ENCODE measurements around the gene TP53I11.
A peak's percentile ranks its signal among the peaks of the same experiment; 100 is the strongest.

TP53I11 gene

DNA sequence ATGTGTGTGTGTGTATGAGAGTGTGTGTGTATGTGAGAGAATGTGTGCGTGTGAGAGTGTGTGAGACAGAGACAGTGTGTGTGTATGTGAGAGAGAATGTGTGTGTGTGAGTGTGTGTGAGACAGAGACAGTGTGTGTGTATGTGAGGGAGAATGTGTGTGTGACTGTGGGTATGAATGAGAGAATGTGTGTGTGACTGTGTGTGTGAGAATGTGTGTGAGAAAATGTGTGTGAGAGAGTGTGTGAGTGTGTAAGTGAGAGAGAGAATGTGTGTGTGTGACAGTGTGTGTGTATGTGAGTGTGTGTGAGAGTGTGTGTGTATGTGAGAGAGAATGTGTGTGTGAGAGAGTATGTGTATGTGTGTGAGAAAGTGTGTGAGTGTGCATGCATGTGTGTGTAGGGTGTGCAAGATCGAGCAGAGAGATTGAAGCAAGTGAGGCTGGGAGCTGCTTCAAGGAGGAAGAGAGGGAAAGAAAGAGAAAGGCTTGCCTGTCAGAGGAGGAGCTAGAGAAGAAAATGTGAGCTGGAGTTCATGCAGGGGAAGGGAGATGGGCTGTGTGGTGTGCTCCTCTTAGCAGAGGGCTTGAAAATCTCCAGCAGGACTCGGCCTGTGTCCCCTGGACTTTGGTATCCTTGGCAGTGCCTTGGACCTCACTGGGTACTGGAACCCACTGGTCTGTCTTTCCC is 27.7 kb upstream of the TP53I11 start:
- no peak overlapping the region for H3K4me3 ChIP-seq (ENCODE audit: low read depth in 1 of 2, low read length in 2 of 2)
- peaks cover 0 to 13% of the 10 kb centered on the region in 2 donors for H3K4me1 ChIP-seq (ENCODE audit: control insufficient read depth in 1 of 2, insufficient read depth in 2 of 2, low read length in 2 of 2)
- peak overlapping the region; percentile 58 for H3K27ac ChIP-seq (ENCODE audit: low read length)
- no peaks in the 10 kb centered on the region for H3K9me3 ChIP-seq (ENCODE audit: control insufficient read depth in 1 of 2, low read length in 2 of 2)
- no peaks in the 10 kb centered on the region for H3K36me3 ChIP-seq (ENCODE audit: control insufficient read depth in 1 of 2, insufficient read depth in 2 of 2, low read length in 2 of 2)
- no peaks in the 10 kb centered on the region for H3K27me3 ChIP-seq (ENCODE audit: low read depth, low read length)

GRCh38 chr11:44977493-44977984 is 26.9 kb upstream of the TP53I11 start:
- Histone ChIP-seq H3K9me3 (ENCODE audit: control insufficient read depth in 1 of 2, low read length in 2 of 2) (no peaks in the 10 kb centered on the region), H3K4me3 (ENCODE audit: low read depth in 1 of 2, low read length in 2 of 2) (no peak overlapping the region), H3K27ac (ENCODE audit: low read length) (peak overlapping the region; percentile 58), H3K36me3 (ENCODE audit: control insufficient read depth in 1 of 2, insufficient read depth in 2 of 2, low read length in 2 of 2) (no peaks in the 10 kb centered on the region), H3K4me1 (ENCODE audit: control insufficient read depth in 1 of 2, insufficient read depth in 2 of 2, low read length in 2 of 2) (peaks cover 0 to 13% of the 10 kb centered on the region in 2 donors), H3K27me3 (ENCODE audit: low read depth, low read length) (no peaks in the 10 kb centered on the region)

DNA sequence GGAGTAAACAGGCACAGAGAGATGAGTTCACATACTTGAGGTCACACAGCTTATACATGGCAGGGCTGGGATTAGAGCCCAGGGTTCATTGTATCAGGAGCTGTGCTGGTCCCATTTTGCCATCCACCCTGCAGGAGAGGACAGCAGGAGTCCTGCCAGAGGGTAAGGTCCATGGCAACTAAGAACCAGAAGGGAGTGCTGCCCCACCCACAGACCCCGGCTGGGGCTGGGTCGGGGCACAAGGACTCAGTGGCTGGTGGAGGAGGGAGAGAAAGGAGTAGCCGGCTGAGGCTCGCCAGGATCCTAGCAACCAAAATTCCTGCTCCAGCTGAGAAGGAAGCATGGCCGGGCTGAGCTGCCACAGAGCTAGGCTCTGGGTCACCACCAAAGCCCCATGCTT is 25.9 kb upstream of the TP53I11 start:
- no peaks in the 10 kb centered on the region for H3K9me3 ChIP-seq (ENCODE audit: control insufficient read depth in 1 of 2, low read length in 2 of 2)
- no peaks in the 10 kb centered on the region for H3K36me3 ChIP-seq (ENCODE audit: control insufficient read depth in 1 of 2, insufficient read depth in 2 of 2, low read length in 2 of 2)
- H3K27me3 ChIP-seq (ENCODE audit: low read depth, low read length) = no peaks in the 10 kb centered on the region
- H3K27ac ChIP-seq (ENCODE audit: low read length) = peak overlapping the region; percentile 58
- no peak overlapping the region for H3K4me3 ChIP-seq (ENCODE audit: low read depth in 1 of 2, low read length in 2 of 2)
- peaks cover 0 to 13% of the 10 kb centered on the region in 2 donors for H3K4me1 ChIP-seq (ENCODE audit: control insufficient read depth in 1 of 2, insufficient read depth in 2 of 2, low read length in 2 of 2)

DNA sequence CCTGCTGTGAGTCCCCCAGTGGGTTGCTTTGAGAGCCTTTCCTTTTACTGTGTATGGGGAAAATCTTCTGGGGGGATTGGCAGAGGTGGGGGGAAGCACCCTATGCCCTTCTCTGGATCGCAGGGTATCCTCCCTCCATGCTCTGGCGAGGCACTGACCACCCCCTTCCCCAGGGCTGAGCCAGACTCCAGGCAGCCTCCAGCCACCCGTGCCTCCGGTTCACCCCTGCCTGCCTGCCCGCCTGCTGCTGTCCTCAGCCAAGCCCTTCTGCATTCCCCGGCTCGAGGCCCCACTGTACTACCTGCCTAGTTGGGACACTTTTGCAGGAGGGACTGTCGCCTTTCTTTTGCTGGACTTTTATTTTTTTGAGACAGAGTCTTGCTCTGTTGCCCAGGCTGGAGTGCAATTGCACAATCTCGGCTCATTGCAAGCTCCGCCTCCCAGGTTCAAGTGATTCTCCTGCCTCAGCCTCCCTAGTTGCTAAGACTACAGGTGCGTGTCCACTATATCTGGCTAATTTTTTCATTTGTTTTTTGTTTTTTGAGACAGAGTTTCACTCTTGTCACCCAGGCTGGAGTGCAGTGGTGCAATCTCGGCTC is 23.8 kb upstream of the TP53I11 start:
- H3K9me3 ChIP-seq (ENCODE audit: control insufficient read depth in 1 of 2, low read length in 2 of 2) = no peaks in the 10 kb centered on the region
- no peaks in the 10 kb centered on the region for H3K27me3 ChIP-seq (ENCODE audit: low read depth, low read length)
- H3K4me3 ChIP-seq (ENCODE audit: low read depth in 1 of 2, low read length in 2 of 2) = no peak overlapping the region
- H3K36me3 ChIP-seq (ENCODE audit: control insufficient read depth in 1 of 2, insufficient read depth in 2 of 2, low read length in 2 of 2) = no peaks in the 10 kb centered on the region
- peaks cover 0 to 13% of the 10 kb centered on the region in 2 donors for H3K4me1 ChIP-seq (ENCODE audit: control insufficient read depth in 1 of 2, insufficient read depth in 2 of 2, low read length in 2 of 2)
- no peak overlapping the region for H3K27ac ChIP-seq (ENCODE audit: low read length)

DNA sequence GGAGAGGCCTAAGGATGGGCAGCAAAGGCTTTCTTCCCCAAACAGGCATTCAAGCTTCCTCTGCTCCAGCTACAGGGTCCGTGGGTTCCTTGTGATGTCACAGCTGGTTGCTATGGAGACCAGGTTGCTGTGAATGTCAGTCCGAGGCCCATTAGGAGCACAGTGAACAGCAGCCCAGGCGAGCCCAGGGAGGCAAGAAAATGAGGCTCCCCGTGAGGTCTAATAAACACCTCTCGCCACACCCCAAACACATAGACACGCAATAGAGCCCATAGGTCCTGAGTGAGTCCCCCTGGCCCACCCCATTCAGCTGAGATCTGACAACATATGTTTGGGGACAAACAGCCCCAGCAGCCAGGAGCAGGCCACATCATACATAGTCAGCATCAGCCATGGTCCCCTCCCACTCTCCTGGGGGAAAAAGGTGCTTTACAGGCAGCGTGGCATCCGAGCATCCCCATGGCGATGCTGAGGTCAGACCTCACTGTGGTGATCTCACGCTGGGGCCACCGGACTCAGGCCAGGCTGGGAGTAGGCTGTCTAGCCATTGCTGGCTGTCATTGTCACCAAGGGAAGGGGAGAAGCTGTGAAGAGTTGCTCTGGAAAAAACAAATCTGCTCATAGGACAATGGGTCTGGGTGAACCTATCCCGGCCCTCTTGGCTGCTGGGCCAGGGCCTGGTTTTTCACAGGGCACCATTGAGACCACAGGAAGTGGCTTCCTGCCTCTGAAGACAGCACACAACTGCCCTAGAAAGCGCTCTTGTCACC is 23.1 kb upstream of the TP53I11 start:
- H3K4me1 ChIP-seq (ENCODE audit: control insufficient read depth in 1 of 2, insufficient read depth in 2 of 2, low read length in 2 of 2) = peaks cover 0 to 10% of the 10 kb centered on the region in 2 donors
- no peaks in the 10 kb centered on the region for H3K27me3 ChIP-seq (ENCODE audit: low read depth, low read length)
- no peaks in the 10 kb centered on the region for H3K9me3 ChIP-seq (ENCODE audit: control insufficient read depth in 1 of 2, low read length in 2 of 2)
- no peak overlapping the region for H3K27ac ChIP-seq (ENCODE audit: low read length)
- no peaks in the 10 kb centered on the region for H3K36me3 ChIP-seq (ENCODE audit: control insufficient read depth in 1 of 2, insufficient read depth in 2 of 2, low read length in 2 of 2)
- no peak overlapping the region for H3K4me3 ChIP-seq (ENCODE audit: low read depth in 1 of 2, low read length in 2 of 2)

DNA sequence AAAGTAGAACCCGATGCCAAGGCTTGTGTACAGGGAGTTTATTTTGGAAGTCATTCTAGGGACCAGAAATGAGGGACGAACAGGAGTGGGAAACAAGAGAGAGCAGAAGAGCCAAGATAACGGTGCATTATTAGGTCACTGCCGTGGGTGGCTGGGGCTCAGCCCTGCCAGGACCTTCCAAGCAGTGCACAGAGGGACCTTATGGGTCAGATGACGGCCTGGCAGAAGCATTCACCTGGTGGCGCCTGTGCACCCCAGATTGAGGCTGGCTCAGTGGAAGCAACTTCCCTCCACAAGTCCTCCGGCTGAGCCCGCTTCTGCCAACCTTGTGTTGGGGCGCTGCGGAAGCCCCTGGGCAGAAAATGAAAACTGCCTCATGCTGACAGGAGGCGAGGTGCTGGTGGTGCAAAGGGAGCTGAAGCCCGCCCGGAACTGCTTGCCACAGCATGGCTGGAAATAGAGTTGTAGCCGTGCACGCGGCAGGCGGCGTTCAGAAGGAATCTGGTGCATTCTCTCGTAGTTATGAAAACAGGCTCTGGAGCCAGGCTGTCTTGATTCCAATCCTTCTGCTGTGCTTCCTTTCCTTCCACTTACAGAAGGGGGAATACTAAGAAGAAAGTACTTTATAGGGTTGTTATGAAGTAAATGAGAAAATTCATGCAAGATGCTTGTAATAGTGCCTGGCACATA is 22.2 kb upstream of the TP53I11 start:
- no peaks in the 10 kb centered on the region for H3K27me3 ChIP-seq (ENCODE audit: low read depth, low read length)
- no peak overlapping the region for H3K27ac ChIP-seq (ENCODE audit: low read length)
- H3K9me3 ChIP-seq (ENCODE audit: control insufficient read depth in 1 of 2, low read length in 2 of 2) = no peaks in the 10 kb centered on the region
- no peak overlapping the region for H3K4me3 ChIP-seq (ENCODE audit: low read depth in 1 of 2, low read length in 2 of 2)
- H3K4me1 ChIP-seq (ENCODE audit: control insufficient read depth in 1 of 2, insufficient read depth in 2 of 2, low read length in 2 of 2) = peaks cover 0 to 5% of the 10 kb centered on the region in 2 donors
- no peaks in the 10 kb centered on the region for H3K36me3 ChIP-seq (ENCODE audit: control insufficient read depth in 1 of 2, insufficient read depth in 2 of 2, low read length in 2 of 2)

- Histone ChIP-seq H3K4me3 (ENCODE audit: low read depth in 1 of 2, low read length in 2 of 2) (no peak overlapping the region), H3K4me1 (ENCODE audit: control insufficient read depth in 1 of 2, insufficient read depth in 2 of 2, low read length in 2 of 2) (peaks cover 0 to 9% of the 10 kb centered on the region in 2 donors), H3K27ac (ENCODE audit: low read length) (no peak overlapping the region), H3K27me3 (ENCODE audit: low read depth, low read length) (no peaks in the 10 kb centered on the region), H3K9me3 (ENCODE audit: control insufficient read depth in 1 of 2, low read length in 2 of 2) (no peaks in the 10 kb centered on the region), H3K36me3 (ENCODE audit: control insufficient read depth in 1 of 2, insufficient read depth in 2 of 2, low read length in 2 of 2) (no peaks in the 10 kb centered on the region)
These were observed 20.5 kb upstream of the TP53I11 start for GRCh38 chr11:44971185-44971584.

- Histone ChIP-seq H3K4me1 (ENCODE audit: control insufficient read depth in 1 of 2, insufficient read depth in 2 of 2, low read length in 2 of 2) (peaks cover 0 to 9% of the 10 kb centered on the region in 2 donors), H3K36me3 (ENCODE audit: control insufficient read depth in 1 of 2, insufficient read depth in 2 of 2, low read length in 2 of 2) (no peaks in the 10 kb centered on the region), H3K9me3 (ENCODE audit: control insufficient read depth in 1 of 2, low read length in 2 of 2) (no peaks in the 10 kb centered on the region), H3K27me3 (ENCODE audit: low read depth, low read length) (no peaks in the 10 kb centered on the region), H3K27ac (ENCODE audit: low read length) (no peak overlapping the region), H3K4me3 (ENCODE audit: low read depth in 1 of 2, low read length in 2 of 2) (no peak overlapping the region)
These were observed 19.6 kb upstream of the TP53I11 start for GRCh38 chr11:44970293-44970692.

DNA sequence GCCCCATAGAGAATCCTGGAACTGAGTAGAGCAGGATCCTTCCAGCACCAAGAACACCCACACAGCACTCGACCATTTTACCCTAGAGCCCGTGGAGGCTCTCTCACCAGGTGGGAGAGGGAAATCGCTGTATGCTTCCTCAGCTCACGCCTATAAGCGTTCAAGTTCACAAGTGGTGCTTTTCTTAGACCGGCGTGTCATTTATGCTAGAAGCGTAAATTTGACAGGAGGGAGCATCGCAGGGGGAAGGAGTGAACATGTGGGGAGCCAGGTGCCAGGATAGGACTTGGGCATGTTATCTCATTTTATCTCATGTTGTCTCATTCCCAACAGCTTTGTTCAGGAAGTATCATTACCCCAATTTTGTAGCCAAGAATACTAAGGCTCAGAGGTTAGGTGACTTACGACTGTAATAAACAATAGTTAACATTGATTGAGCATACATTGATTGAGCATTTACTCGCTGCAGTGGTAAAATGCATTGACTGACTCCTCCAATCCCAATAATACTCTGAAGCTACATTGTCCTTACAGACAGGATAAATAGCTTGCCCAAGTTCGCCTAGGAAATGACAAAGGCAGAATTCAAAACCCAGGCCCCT is 19.1 kb upstream of the TP53I11 start:
- H3K4me1 ChIP-seq (ENCODE audit: control insufficient read depth in 1 of 2, insufficient read depth in 2 of 2, low read length in 2 of 2) = peaks cover 0 to 9% of the 10 kb centered on the region in 2 donors
- H3K27ac ChIP-seq (ENCODE audit: low read length) = no peak overlapping the region
- no peaks in the 10 kb centered on the region for H3K27me3 ChIP-seq (ENCODE audit: low read depth, low read length)
- no peaks in the 10 kb centered on the region for H3K36me3 ChIP-seq (ENCODE audit: control insufficient read depth in 1 of 2, insufficient read depth in 2 of 2, low read length in 2 of 2)
- H3K4me3 ChIP-seq (ENCODE audit: low read depth in 1 of 2, low read length in 2 of 2) = no peak overlapping the region
- H3K9me3 ChIP-seq (ENCODE audit: control insufficient read depth in 1 of 2, low read length in 2 of 2) = no peaks in the 10 kb centered on the region

- Histone ChIP-seq H3K27me3 (ENCODE audit: low read depth, low read length) (no peaks in the 10 kb centered on the region), H3K4me3 (ENCODE audit: low read depth in 1 of 2, low read length in 2 of 2) (no peak overlapping the region), H3K27ac (ENCODE audit: low read length) (no peak overlapping the region), H3K36me3 (ENCODE audit: control insufficient read depth in 1 of 2, insufficient read depth in 2 of 2, low read length in 2 of 2) (no peaks in the 10 kb centered on the region), H3K4me1 (ENCODE audit: control insufficient read depth in 1 of 2, insufficient read depth in 2 of 2, low read length in 2 of 2) (peaks cover 0 to 9% of the 10 kb centered on the region in 2 donors), H3K9me3 (ENCODE audit: control insufficient read depth in 1 of 2, low read length in 2 of 2) (no peaks in the 10 kb centered on the region)
These were observed 17.8 kb upstream of the TP53I11 start for GRCh38 chr11:44968510-44968909.
